ENCODE results near the gene MRPS25.

The MRPS25 gene

DNA sequence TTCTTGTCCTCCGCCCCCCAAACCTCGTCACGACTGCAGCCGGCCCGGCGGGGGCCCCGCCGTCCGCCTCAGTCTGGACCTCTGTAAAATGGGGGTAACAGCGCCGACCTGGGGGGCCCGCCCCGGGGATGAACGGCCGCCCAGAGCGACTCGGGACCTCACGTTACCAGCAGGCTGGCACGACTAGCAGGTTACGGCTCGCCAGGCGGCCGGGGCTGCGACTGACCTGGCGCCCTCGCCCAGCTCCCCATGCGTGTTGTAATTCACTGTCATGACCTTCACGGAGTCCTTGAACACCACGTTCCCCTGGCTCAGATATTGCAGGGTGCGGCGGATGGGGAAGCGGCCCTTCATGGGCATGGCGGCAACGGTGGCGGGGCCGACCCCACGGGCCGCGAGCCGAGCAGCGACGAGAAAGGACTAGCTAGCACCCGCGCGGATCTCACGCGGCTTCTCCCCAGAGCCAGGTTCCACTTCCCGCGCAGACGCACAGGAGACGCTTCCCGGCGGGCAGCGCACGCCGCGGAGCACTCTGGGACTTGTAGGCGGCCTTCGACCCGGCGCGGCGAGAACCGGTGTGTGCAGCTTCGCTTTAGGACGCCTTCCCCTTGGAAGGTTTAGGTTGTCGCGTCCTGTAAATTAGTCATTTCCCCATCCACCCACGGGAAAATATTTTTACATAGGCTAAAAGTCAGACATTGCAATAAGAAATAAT lies at the start of gene MRPS25:
TSS of gene MRPS25 (minus strand) at position 481 of the 715 bp plus-strand sequence. CDS start at position 360, 121 bp downstream.
- DNase-seq, result peak; percentile 92

DNA sequence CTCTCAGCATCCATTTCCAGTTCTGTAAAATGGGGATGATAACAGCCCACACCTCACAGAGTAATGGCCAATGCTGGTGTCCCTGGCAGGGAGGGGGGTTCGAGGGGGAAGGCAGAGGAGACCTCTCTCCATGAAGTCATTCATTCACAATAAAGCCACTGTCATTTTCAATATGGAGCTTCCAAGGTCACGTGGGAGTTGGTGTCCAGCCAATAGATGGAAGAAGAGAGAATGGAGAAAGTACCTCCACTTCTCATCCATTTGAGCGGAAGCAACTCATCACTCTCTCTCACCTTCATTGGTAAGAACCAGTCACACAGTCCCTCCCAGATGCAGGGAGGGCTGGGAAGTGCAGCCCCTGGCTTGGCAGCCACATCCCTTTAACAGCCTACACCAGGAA lies 48.8 kb upstream of the MRPS25 start:
- DNase-seq, result no peak

DNA sequence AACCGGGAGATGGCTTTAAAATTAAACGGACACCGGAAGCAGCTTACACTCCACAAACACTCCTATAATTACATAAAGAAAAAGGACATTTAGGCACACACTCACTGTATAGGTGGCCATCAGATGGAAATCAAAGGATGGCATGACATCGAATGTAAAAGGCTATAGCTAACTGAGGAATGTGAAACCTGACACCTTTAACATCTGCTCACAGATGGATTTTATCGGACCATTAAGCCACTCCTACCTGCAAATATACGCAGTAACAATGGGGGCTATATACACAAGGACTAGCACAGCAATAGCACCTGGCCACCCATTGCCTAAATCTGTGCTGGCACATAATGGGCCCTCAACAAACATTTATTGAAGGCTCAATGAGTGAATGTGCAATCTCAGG lies 48.4 kb upstream of the MRPS25 start:
- DNase-seq, result no peak

DNA sequence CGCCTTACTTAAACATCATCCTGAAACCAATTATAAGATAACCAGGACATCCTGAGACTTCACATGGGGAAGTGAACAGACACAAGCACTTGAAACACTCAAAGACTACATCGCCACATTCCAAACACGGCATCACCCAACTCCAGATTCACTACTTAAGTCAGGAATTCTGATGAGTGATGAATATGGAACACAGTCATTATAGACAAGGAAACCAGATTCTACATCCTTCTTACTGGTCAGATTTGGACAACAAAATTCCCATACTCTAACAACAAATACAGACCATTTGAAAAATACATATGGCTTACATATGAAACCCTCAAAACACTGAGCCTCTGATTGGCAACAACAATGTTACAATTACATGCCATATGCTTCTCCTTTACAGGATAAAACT lies 46.9 kb upstream of the MRPS25 start:
- DNase-seq, result no peak

DNA sequence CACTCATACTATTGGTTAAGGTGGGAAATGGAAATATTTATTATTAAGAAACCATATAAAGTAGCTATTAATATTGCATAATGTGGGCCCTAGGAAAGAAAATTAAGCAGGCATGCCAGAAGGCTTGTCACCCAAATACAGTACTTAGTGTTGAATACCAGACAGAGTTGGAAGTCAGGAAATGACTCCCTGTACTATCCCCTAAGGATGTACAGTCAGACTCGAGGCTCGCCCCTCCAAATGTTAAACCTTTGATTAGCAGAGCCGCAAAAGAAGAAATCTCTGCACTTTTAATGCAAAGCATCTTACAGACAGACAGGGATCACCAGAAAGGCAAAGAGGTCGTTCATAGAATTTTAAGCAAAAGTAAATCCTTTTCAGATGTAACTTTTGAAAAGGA lies 45.1 kb upstream of the MRPS25 start:
- no peak for DNase-seq

DNA sequence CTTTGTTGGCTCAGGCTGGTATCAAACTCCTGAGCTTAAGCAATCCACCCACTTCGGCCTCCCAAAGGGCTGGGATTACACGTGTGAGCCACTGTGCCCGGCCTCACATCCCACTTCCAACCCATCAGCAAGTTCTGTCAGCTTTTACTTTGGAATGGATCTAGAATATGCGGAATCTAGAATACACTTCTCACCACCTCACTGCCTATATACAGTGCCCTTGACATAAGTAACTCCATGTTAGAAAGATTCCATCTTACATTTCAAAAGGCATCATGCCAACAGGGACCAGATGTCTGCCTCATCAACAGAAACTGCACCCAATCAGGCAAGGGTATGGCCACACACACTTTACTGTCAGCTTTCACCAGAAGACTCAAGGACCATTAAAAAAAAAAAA lies 43.8 kb upstream of the MRPS25 start:
- DNase-seq, result no peak

DNA sequence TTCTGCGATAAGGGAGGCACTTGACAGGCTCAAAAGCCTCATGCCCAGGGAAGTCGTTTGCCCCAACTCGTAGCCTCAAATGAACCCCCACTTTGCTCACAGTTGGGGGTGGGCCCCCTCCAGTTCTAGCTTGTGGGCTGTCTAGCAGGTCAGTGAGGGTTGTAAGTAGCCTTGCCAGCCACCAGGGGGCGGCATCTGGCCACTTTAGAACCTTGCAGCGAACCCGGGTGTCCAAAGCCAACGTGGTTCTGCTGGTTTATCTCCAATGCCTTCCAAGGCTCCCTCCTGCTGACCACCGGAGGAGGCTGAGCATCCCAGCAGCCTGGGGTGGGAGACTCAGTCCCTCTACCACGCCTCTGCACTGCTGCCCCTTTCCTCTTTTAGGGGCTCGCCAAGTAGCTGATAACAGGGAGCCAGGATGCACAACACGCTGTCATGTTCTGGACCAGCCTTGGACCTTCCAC lies 43.0 kb upstream of the MRPS25 start:
- peak; percentile 90 for DNase-seq

DNA sequence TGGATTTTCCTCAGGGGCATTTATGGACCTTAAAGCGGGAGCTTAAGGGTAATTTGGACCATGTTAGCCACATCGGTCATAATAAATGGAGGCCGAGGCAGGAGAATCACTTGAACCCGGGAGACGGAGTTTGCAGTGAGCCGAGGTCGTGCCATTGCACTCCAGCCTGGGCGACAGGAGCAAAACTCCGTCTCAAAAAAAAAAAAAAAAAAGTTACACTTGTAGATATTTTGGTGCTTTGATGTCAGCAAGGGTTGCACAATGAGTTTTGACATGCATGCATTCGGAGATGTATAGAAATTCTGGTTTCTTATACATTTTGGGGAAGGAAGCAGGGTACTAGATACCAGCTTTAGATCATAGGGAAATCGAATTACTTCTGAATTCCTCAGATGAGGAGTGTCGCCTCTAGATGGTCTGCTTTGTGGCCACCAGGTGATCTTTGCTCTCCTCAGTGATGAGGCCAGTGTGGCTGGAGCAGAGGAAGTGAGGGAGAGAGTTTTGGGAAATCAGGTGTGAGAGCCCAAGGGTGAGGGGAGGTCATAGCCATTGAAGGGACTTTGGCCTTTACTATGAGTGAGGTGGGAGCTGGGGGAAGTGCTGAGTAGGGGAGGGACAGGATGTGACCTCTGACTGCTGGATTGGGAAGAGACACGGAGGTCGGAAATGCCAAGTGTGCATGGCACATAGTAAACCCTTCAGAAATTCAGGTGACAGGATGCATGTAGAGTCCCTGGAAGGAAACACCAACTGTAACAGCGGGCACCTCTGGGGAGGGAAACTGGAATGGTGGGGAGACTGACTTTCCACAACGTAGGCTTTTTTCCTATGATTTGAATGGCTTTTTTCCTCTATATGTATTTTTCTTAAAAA lies 42.2 kb upstream of the MRPS25 start:
- no peak for DNase-seq

DNA sequence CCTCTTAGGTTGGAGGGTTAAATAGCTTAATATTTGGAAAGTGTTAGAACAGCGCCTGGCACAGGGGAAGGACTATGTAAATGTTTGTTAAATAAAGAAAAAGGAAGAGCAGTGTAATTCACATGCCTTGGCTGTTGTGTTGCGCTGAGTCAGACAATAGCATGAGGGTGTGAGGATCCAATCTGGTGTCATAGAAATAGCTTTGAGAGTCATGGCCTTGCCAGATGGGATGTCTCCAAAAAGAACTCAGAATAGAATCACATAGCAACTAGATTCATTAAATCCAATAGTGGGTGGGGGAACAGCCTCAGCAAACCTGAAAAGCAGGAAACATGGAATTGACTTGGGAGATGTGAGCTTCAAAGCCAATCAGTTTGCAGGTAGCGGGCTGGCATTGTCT lies 37.7 kb upstream of the MRPS25 start:
- no peak for DNase-seq

DNA sequence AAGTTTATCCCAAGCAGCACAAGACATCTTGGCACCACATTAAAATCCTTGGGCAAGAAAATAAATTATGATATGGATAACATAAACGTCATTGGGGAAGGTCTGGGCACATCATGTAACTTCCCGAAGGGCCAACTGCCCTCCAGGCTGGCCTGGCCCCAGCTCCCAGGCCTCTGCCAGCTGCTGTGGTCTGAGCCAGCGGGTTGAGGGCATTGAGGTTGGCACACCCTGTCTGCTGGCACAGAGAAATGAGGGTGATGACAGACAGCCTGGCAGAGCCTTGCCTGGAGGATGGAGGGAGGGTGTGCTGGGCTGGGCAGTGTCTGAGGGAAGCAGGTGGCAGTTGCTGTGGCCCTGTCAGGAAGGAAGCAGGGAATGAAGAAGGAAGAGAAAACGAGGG lies 37.1 kb upstream of the MRPS25 start:
- no peak for DNase-seq

DNA sequence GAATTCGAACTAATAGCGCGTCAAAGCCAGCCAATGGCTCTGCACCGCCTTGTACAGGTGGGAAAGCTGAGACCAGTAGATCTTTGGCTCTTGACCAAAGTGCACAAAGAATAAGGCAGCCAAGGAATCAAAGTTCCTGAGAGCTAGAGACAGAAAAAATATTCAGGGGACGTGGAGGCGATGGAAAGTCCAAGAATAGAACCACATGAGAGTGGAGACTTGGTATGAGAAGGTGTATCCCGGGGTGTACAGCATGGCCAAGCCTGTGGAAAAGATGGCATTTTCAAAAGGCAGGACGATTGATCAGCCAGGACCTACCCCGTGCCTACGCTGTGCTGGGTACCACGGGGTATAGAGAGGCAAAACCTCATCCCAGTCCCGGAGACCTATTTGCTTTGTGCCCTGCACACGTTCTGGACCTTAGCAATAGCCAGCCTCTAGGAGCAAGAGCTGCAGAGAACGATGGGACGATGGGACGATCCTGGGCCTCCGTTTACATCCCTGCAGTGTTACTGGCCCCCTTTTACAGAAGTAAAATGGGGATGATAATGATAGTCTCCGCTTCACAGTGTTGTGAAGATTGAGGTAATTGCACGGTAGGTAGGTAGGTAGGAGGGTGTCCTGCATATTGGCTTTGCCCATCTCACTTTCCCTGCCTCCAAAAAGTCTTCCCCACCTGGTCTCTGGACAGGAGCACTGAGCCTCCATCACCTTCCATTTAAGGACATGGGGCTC lies 34.4 kb upstream of the MRPS25 start:
- DNase-seq, result peak; percentile 63

DNA sequence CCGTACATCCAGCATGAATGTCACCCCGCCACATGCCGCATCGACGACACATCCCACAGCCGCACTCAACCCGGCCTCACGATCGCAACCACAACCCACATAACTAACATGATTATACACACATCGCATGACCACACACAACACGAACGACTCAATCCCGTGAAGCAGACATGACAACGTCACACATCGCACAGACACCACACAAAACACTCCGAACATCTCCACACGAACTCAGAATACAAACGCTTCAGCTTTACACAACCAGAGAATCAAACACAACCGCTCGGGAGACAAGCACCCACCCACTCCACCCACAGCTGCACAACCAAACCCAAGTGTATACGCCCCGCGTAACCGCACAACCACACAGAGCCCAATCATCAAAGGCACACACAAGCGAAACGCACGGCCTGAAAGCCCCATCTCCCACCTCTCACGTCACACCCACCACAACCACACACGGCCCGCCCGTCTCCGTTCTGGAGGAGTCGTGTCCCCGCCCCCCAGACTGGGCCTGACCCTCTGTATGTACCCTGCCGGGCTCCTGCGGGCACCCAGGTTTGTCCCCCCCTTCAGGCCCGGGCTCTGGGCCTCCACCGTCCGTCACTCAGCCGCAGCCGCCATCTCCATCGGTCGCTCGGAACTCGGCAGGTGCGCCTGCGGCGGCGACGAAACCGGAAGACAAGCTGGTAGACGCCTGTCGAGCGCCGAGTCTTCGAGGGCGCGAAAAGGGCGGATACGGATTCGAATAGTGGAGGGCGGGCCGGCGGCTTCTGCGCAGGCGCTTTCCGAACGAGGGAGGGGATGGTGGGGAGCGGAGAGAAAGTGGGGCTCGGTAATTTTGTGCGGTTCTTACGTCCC lies 33.6 kb upstream of the MRPS25 start, which contains the start of gene RBSN:
TSS of gene RBSN (minus strand) at position 646 of the 861 bp plus-strand sequence. CDS start 3,028 bp downstream, outside the sequence.
- peak; percentile 95 for DNase-seq

DNA sequence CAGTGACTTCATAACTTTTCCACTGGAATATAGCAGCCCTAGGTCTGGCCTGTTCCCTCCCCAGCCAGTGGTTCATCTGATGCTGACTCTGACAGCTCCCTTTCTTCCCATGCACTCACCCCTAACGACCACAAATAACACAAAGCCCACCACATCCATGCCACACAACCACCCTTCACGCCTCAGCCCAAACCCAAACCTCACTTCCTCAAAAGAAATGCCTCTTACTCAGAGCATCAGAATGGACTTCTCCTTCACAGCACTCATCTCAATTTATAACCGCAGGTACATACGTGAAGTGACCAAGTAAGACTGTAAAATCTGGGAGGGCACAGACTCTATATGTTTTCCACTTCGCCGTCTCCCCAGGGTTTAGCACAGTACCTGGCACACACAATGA lies 32.8 kb upstream of the MRPS25 start:
- peak; percentile 81 for DNase-seq

DNA sequence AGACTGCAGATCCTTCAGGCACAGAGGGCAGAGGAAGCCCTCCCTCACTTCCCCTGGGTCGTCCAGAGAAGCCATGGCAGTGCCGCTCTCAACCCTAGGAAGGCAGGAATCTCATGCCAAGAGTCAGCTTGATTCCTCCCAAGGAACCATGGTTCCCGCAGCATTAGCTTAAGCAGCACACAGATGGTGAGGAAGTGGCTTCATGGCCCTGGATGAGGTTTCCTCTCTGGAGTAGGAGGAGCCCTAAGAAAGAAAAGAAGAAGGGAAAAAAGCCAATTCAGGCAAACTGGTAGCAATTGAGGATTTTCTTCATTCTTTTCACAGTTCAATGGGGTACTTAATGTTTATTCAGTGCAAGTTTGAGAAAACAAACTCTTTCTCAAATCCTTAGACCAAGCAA lies 30.9 kb upstream of the MRPS25 start:
- DNase-seq, result no peak

DNA sequence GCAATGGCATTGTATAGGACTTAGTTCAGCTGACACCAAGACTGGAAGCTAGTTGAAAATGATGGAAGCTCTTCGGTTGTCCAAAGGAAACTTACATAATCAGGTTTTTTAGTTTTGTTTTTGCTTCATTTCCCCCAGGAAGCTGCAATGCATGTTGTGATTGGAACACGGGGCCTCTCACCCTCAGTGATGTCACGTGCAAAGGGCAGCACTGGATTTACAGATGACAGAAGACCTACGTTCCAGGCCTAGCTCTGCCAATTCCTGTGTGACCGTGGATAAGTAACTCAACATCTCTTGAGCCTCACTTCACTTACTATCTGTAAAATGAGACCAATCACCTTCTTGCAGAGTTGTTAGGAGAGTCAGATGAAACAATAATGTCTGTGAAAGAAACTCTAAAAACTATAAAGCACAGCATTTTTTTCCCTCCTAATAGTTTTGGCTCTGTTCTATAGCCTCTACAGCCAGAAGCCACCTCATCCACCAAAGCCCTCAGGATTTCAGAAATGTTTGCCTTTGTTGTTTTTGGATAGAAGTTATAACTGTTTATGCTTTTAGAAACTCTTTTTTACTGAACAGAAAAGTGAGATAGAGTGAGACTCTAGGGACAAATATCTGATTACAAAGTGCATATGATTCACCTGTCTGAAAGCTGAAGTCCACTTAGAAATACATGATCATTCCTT lies 29.2 kb upstream of the MRPS25 start:
- no peak for DNase-seq

DNA sequence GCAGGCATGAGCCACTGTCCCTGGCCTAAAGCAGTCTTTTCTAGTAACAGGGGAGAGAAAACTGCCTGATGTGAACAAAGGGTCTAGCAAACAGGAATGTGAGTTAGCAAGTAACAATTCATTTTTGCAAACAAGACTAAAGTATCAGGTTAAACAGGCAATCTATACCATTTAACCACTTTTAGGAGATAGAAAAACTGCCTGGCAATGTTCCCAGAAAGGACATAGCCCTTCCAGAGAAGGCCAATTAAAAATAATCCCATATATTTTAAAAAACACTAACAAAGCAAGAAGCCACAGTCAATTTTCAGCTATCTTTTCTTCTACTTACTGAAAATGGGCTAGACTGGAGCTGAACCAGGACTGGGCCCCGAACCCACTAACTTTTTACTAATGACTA lies 27.6 kb upstream of the MRPS25 start:
- no peak for DNase-seq

DNA sequence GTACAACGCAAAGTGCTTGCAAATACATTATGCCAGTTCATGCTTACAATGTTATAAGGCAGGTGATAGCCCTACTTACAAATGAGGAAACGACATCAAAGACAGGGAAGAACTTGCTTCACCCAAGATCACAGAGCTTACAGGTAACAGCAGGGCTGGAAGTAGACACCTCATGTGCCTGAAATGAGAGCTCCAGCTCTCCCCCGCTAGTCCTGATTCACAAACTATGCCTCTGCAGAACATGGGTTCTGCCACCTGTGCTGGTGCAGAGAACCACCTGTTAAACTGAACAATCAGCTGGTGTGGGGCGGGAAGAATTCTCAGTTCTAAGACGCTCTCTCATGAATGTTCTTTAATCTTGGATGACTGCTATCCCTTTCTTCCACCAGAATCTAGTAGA lies 26.5 kb upstream of the MRPS25 start:
- no peak for DNase-seq

DNA sequence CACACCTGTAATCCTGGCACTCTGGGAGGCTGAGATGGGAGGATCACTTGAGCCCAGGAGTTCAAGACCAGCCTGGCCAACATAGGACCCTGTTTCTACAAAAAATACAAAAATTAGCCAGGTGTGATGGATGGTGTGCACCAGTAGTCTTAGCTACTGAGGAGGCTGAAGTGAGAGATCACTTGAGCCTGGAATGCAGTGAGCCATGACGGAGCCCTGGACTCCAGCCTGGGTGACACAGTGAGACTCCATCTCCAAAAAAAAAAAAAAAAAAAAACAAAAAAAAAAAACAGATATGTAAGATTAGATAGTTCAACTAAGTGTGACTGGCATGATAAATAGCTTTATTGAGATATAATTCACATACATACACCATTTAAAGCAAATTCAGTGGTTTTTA lies 24.1 kb upstream of the MRPS25 start:
- no peak for DNase-seq

DNA sequence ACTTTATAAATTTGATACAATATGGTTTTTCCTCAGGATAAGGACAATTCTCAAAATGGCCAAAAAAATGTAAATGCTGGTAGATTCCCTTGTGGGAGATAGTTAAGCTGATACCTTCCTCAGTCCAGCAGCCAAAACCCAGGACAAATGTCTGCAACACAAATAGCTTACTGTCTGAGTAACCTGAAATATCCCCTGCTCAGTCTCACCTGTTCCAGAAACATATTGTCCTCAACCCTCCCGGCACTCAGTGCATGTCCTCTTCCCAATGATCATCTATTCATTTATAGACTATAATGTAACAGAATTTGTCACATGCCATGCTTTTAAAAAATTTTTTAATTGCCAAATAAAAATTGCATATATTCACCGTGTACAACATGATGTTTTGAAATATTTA lies 21.6 kb upstream of the MRPS25 start:
- DNase-seq, result no peak

DNA sequence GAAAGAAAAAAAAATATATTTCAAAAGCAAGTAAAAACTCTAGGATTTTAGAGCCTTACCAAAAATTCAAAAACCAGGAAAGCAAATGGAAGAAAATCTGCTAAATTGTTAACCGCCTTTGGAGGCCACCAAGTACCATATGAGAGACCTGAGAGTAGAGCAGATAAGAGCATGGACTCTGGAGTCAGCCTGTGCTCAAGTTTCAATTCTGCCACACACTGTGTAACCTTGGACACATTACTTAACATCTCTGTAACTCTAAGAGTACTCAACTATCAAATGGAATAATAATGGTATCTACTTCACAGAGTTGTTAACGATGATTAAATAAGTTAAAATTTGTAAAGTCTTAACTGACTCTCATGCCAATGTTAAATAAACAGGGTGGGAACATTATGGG lies 21.1 kb upstream of the MRPS25 start:
- DNase-seq, result no peak

DNA sequence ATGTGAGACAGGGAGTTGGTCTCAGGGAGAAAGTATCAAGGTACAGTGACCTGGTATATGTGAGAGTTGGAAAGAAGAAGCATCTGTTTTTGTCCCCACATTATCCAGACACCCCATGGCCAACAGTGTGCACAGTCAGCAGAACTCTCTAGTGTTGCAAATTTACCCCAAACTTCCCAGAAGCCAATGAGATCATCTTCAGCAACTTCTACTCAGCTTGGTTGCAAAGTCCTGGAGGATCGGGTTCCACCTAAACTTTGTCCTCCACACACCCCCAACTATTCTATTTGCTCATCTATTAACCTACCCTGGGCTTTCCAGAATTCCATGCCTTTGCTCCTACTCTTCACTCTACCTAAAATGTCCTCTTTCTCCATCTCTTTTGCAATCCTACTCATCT lies 18.1 kb upstream of the MRPS25 start:
- no peak for DNase-seq
